Measurements from ENCODE around the gene C22orf31. TPM values are rescaled to one million over a fixed set of nuclear protein-coding genes. Genes with fewer than 3 reads are reported as not detected.
"Not testable (repeated sequence)": the region's sequence is repeated elsewhere in the genome, so short reads cannot be mapped to it uniquely, and the experiment has no call there.

Gene C22orf31
- total RNA-seq, 1 donor = not detected

- H3K27me3 ChIP-seq (ENCODE audit: insufficient read depth, low read length) = peaks cover 2% of the 10 kb centered on the region
- no peak overlapping the region for H3K4me3 ChIP-seq (ENCODE audit: low read length)
- no peaks in the 10 kb centered on the region for H3K4me1 ChIP-seq (ENCODE audit: insufficient read depth, low read length)
- no peaks in the 10 kb centered on the region for H3K9me3 ChIP-seq (ENCODE audit: low read depth, low read length)
These were observed 27.9 kb upstream of the C22orf31 start for GRCh38 chr22:29089507-29089906.

- Histone ChIP-seq H3K9me3 (ENCODE audit: low read depth, low read length) (no peaks in the 10 kb centered on the region), H3K27me3 (ENCODE audit: insufficient read depth, low read length) (peaks cover 2% of the 10 kb centered on the region), H3K4me3 (ENCODE audit: low read length) (no peak overlapping the region), H3K4me1 (ENCODE audit: insufficient read depth, low read length) (peaks cover 7% of the 10 kb centered on the region)
These were observed 27.2 kb upstream of the C22orf31 start for GRCh38 chr22:29088809-29089208.

- H3K4me1 ChIP-seq (ENCODE audit: insufficient read depth, low read length) = peaks cover 14% of the 10 kb centered on the region
- peaks cover 2% of the 10 kb centered on the region for H3K27me3 ChIP-seq (ENCODE audit: insufficient read depth, low read length)
- H3K4me3 ChIP-seq (ENCODE audit: low read length) = no peak overlapping the region
- H3K9me3 ChIP-seq (ENCODE audit: low read depth, low read length) = no peaks in the 10 kb centered on the region
These were observed 25.4 kb upstream of the C22orf31 start for GRCh38 chr22:29087012-29087411.

- Histone ChIP-seq H3K9me3 (ENCODE audit: low read depth, low read length) (no peaks in the 10 kb centered on the region), H3K4me3 (ENCODE audit: low read length) (no peak overlapping the region), H3K27me3 (ENCODE audit: insufficient read depth, low read length) (no peaks in the 10 kb centered on the region), H3K4me1 (ENCODE audit: insufficient read depth, low read length) (peaks cover 14% of the 10 kb centered on the region)
These were observed 22.4 kb upstream of the C22orf31 start for GRCh38 chr22:29083933-29084591.

GRCh38 chr22:29083576-29083932 is 21.9 kb upstream of the C22orf31 start:
- not testable (repeated sequence) for H3K4me3 ChIP-seq (ENCODE audit: low read length); H3K9me3 ChIP-seq (ENCODE audit: low read depth, low read length); H3K27me3 ChIP-seq (ENCODE audit: insufficient read depth, low read length)
- peaks cover 14% of the 10 kb centered on the region for H3K4me1 ChIP-seq (ENCODE audit: insufficient read depth, low read length)

- Histone ChIP-seq H3K9me3 (ENCODE audit: low read depth, low read length) (no peaks in the 10 kb centered on the region), H3K4me3 (ENCODE audit: low read length) (no peak overlapping the region), H3K27me3 (ENCODE audit: insufficient read depth, low read length) (peaks cover 2% of the 10 kb centered on the region), H3K4me1 (ENCODE audit: insufficient read depth, low read length) (peaks cover 14% of the 10 kb centered on the region)
These were observed 21.4 kb upstream of the C22orf31 start for GRCh38 chr22:29082826-29083545.

- Histone ChIP-seq H3K9me3 (ENCODE audit: low read depth, low read length) (no peaks in the 10 kb centered on the region), H3K27me3 (ENCODE audit: insufficient read depth, low read length) (peaks cover 10% of the 10 kb centered on the region), H3K4me1 (ENCODE audit: insufficient read depth, low read length) (peaks cover 14% of the 10 kb centered on the region), H3K4me3 (ENCODE audit: low read length) (no peak overlapping the region)
These were observed 20.0 kb upstream of the C22orf31 start for GRCh38 chr22:29081517-29082236.

- H3K4me1 ChIP-seq (ENCODE audit: insufficient read depth, low read length) = peaks cover 14% of the 10 kb centered on the region
- H3K4me3 ChIP-seq (ENCODE audit: low read length) = no peak overlapping the region
- H3K27me3 ChIP-seq (ENCODE audit: insufficient read depth, low read length) = peaks cover 20% of the 10 kb centered on the region
- H3K9me3 ChIP-seq (ENCODE audit: low read depth, low read length) = no peaks in the 10 kb centered on the region
These were observed 18.7 kb upstream of the C22orf31 start for GRCh38 chr22:29080106-29080975.

- Histone ChIP-seq H3K27me3 (ENCODE audit: insufficient read depth, low read length) (peaks cover 30% of the 10 kb centered on the region), H3K4me3 (ENCODE audit: low read length) (no peak overlapping the region), H3K4me1 (ENCODE audit: insufficient read depth, low read length) (peaks cover 13% of the 10 kb centered on the region), H3K9me3 (ENCODE audit: low read depth, low read length) (no peaks in the 10 kb centered on the region)
These were observed 17.7 kb upstream of the C22orf31 start for GRCh38 chr22:29079218-29079901.

GRCh38 chr22:29078869-29079207 is 17.2 kb upstream of the C22orf31 start:
- H3K4me1 ChIP-seq (ENCODE audit: insufficient read depth, low read length) = peaks cover 13% of the 10 kb centered on the region
- no peaks in the 10 kb centered on the region for H3K9me3 ChIP-seq (ENCODE audit: low read depth, low read length)
- H3K4me3 ChIP-seq (ENCODE audit: low read length) = no peak overlapping the region
- peaks cover 35% of the 10 kb centered on the region for H3K27me3 ChIP-seq (ENCODE audit: insufficient read depth, low read length)

- Histone ChIP-seq H3K4me3 (ENCODE audit: low read length) (no peak overlapping the region), H3K9me3 (ENCODE audit: low read depth, low read length) (no peaks in the 10 kb centered on the region), H3K4me1 (ENCODE audit: insufficient read depth, low read length) (peaks cover 13% of the 10 kb centered on the region), H3K27me3 (ENCODE audit: insufficient read depth, low read length) (peaks cover 41% of the 10 kb centered on the region)
These were observed 16.6 kb upstream of the C22orf31 start for GRCh38 chr22:29078036-29078868.

- H3K9me3 ChIP-seq (ENCODE audit: low read depth, low read length) = no peaks in the 10 kb centered on the region
- peak overlapping the region; percentile 36 for H3K4me3 ChIP-seq (ENCODE audit: low read length)
- H3K4me1 ChIP-seq (ENCODE audit: insufficient read depth, low read length) = peaks cover 24% of the 10 kb centered on the region
- H3K27me3 ChIP-seq (ENCODE audit: insufficient read depth, low read length) = peaks cover 67% of the 10 kb centered on the region
These were observed 12.7 kb upstream of the C22orf31 start for GRCh38 chr22:29074276-29074772.

GRCh38 chr22:29073618-29074275 is 12.1 kb upstream of the C22orf31 start:
- peaks cover 68% of the 10 kb centered on the region for H3K27me3 ChIP-seq (ENCODE audit: insufficient read depth, low read length)
- peak overlapping the region; percentile 36 for H3K4me3 ChIP-seq (ENCODE audit: low read length)
- H3K4me1 ChIP-seq (ENCODE audit: insufficient read depth, low read length) = peaks cover 24% of the 10 kb centered on the region
- H3K9me3 ChIP-seq (ENCODE audit: low read depth, low read length) = no peaks in the 10 kb centered on the region

Measured in mononuclear cell (primary cell).